Panc1 (cell line): ENCODE measurements around the gene EPGN.

ENCODE experiments used
- POLR2AphosphoS5 ChIP-seq: IDR thresholded peaks from 2 replicates; pipeline ENCODE4 v1.6.1; 2012; ENCODE audit warnings: mild to moderate bottlenecking, low read depth, low read length, moderate library complexity
- SIN3A ChIP-seq: IDR thresholded peaks from 2 replicates; pipeline ENCODE4 v1.6.1; 2012; ENCODE audit warnings: low read depth, mild to moderate bottlenecking, low read length, moderate library complexity, borderline replicate concordance; ENCODE audit not compliant: insufficient read depth
- TCF7L2 ChIP-seq: IDR thresholded peaks from 2 replicates; pipeline ENCODE4 v1.6.1; 2011; ENCODE audit warnings: mild to moderate bottlenecking, low read depth, low read length, inconsistent platforms
- TF ChIP-seq, protein P1 (sequence below): fragments of 450-650 bp; IDR thresholded peaks from 2 replicates; pipeline ENCODE4 v1.5.1; 2017; ENCODE audit warnings: mild to moderate bottlenecking
- TF ChIP-seq, protein P2 (sequence below), 2 experiments: IDR thresholded peaks; 2 replicates each; pipeline ENCODE4 v1.6.1; 2011 to 2012; ENCODE audit warnings: low read depth in 2 of 2, control low read depth in 1 of 2, low read length in 1 of 2, mild to moderate bottlenecking in 1 of 2, moderate library complexity in 1 of 2; ENCODE audit not compliant: insufficient read depth in 1 of 2

DNA sequence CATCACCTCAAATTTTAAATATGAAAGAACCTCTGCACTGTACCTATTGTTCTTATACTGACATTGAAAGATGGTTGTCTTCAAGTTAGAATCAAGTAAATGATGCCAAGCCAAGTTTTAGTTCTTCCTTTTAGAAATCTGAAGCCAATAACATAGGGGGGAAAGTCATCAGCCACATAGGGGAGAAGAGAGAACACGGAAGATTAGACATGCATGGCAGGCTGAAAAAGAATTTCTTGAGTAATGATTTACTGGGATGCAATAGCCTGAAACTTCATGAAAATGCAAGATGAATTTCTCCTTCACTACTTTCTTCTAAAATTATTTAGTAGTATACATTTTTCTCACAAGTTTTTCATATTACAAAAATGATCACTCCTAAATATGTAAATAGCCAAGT lies 13.6 kb upstream of the EPGN start:
- TF ChIP-seq, protein P1, sequence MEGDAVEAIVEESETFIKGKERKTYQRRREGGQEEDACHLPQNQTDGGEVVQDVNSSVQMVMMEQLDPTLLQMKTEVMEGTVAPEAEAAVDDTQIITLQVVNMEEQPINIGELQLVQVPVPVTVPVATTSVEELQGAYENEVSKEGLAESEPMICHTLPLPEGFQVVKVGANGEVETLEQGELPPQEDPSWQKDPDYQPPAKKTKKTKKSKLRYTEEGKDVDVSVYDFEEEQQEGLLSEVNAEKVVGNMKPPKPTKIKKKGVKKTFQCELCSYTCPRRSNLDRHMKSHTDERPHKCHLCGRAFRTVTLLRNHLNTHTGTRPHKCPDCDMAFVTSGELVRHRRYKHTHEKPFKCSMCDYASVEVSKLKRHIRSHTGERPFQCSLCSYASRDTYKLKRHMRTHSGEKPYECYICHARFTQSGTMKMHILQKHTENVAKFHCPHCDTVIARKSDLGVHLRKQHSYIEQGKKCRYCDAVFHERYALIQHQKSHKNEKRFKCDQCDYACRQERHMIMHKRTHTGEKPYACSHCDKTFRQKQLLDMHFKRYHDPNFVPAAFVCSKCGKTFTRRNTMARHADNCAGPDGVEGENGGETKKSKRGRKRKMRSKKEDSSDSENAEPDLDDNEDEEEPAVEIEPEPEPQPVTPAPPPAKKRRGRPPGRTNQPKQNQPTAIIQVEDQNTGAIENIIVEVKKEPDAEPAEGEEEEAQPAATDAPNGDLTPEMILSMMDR: no peak
- TF ChIP-seq SIN3A (no peak), POLR2AphosphoS5 (no peak), TCF7L2 (no peak)
- TF ChIP-seq, protein P2, sequence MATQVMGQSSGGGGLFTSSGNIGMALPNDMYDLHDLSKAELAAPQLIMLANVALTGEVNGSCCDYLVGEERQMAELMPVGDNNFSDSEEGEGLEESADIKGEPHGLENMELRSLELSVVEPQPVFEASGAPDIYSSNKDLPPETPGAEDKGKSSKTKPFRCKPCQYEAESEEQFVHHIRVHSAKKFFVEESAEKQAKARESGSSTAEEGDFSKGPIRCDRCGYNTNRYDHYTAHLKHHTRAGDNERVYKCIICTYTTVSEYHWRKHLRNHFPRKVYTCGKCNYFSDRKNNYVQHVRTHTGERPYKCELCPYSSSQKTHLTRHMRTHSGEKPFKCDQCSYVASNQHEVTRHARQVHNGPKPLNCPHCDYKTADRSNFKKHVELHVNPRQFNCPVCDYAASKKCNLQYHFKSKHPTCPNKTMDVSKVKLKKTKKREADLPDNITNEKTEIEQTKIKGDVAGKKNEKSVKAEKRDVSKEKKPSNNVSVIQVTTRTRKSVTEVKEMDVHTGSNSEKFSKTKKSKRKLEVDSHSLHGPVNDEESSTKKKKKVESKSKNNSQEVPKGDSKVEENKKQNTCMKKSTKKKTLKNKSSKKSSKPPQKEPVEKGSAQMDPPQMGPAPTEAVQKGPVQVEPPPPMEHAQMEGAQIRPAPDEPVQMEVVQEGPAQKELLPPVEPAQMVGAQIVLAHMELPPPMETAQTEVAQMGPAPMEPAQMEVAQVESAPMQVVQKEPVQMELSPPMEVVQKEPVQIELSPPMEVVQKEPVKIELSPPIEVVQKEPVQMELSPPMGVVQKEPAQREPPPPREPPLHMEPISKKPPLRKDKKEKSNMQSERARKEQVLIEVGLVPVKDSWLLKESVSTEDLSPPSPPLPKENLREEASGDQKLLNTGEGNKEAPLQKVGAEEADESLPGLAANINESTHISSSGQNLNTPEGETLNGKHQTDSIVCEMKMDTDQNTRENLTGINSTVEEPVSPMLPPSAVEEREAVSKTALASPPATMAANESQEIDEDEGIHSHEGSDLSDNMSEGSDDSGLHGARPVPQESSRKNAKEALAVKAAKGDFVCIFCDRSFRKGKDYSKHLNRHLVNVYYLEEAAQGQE (IDR thresholded peaks at IDR 0.05; ENCODE audit: insufficient read depth in 1 of 2, low read depth in 2 of 2, low read length in 1 of 2): no peak
